AG10803 (cell line): Measurements from ENCODE around the gene TBATA.
"Not testable (repeated sequence)": the region's sequence is repeated elsewhere in the genome, so short reads cannot be mapped to it uniquely, and the experiment has no call there.

Experiments
- DNase-seq: peaks from one replicate; pipeline ENCODE4 v3.0.0; 2010; ENCODE audit warnings: low read depth
- H3K4me3 ChIP-seq: 2 replicates; pipeline ENCODE4 v1.5.1; 2011; ENCODE audit warnings: mild to moderate bottlenecking, low read length, control low read depth
- CTCF ChIP-seq: conservative IDR thresholded peaks from 2 replicates; pipeline ENCODE4 v1.5.1; 2011; ENCODE audit warnings: mild to moderate bottlenecking, low read length, control low read depth, inconsistent platforms

TBATA gene

GRCh38 chr10:70773965-70774809 lies 11.0 kb downstream of the TBATA start:
- DNase-seq: no peak

GRCh38 chr10:70773461-70773860 lies 11.7 kb downstream of the TBATA start:
- no peak for TF ChIP-seq CTCF
- no peak for DNase-seq
- H3K4me3 ChIP-seq: no peak overlapping the region

More at GRCh38 chr10:70773965-70774809, 11.0 kb downstream of the TBATA start:
- TF ChIP-seq CTCF: no peak
- H3K4me3 ChIP-seq: no peak overlapping the region

- H3K4me3 ChIP-seq: no peak overlapping the region
- DNase-seq: no peak
- no peak for TF ChIP-seq CTCF
Observed at GRCh38 chr10:70772627-70773026, 12.6 kb downstream of the TBATA start.

GRCh38 chr10:70771311-70772194 lies 13.6 kb downstream of the TBATA start:
- no peak for TF ChIP-seq CTCF
- no peak for DNase-seq
- no peak overlapping the region for H3K4me3 ChIP-seq

- not testable (repeated sequence) for DNase-seq, H3K4me3 ChIP-seq
Observed at GRCh38 chr10:70770516-70770915, 14.7 kb downstream of the TBATA start.

- H3K4me3 ChIP-seq: no peak overlapping the region
- DNase-seq: no peak
- no peak for TF ChIP-seq CTCF
Observed at GRCh38 chr10:70770001-70770400, 15.2 kb downstream of the TBATA start.

GRCh38 chr10:70769121-70769520 lies 16.1 kb downstream of the TBATA start:
- no peak overlapping the region for H3K4me3 ChIP-seq
- DNase-seq: no peak
- TF ChIP-seq CTCF: no peak

- H3K4me3 ChIP-seq, DNase-seq: not testable (repeated sequence)
Observed at GRCh38 chr10:70768026-70768685, 17.0 kb downstream of the TBATA start.
